IPS-18a (cell line): ENCODE measurements around the gene SRI.
A peak's percentile ranks its signal among the peaks of the same experiment; 100 is the strongest.

Experiments
- H3K27ac ChIP-seq: one replicate; pipeline ENCODE4 v1.5.1; 2013; ENCODE audit warnings: low read length
- H3K27me3 ChIP-seq: one replicate; pipeline ENCODE4 v1.6.1; 2013; ENCODE audit warnings: mild to moderate bottlenecking, low read length; ENCODE audit not compliant: control insufficient read depth, insufficient read depth
- H3K36me3 ChIP-seq: one replicate; pipeline ENCODE4 v1.6.1; 2013; ENCODE audit warnings: low read depth, low read length; ENCODE audit not compliant: control insufficient read depth
- H3K4me1 ChIP-seq: one replicate; pipeline ENCODE4 v1.6.1; 2013; ENCODE audit warnings: low read depth, low read length; ENCODE audit not compliant: control insufficient read depth
- H3K4me3 ChIP-seq: one replicate; pipeline ENCODE4 v1.5.1; 2013; ENCODE audit warnings: low read length
- H3K9ac ChIP-seq: one replicate; pipeline ENCODE4 v1.6.1; 2013; ENCODE audit warnings: mild to moderate bottlenecking, low read length, moderate library complexity
- H3K9me3 ChIP-seq: one replicate; pipeline ENCODE4 v1.6.1; 2013; ENCODE audit warnings: low read depth, low read length; ENCODE audit not compliant: control insufficient read depth

SRI gene

DNA sequence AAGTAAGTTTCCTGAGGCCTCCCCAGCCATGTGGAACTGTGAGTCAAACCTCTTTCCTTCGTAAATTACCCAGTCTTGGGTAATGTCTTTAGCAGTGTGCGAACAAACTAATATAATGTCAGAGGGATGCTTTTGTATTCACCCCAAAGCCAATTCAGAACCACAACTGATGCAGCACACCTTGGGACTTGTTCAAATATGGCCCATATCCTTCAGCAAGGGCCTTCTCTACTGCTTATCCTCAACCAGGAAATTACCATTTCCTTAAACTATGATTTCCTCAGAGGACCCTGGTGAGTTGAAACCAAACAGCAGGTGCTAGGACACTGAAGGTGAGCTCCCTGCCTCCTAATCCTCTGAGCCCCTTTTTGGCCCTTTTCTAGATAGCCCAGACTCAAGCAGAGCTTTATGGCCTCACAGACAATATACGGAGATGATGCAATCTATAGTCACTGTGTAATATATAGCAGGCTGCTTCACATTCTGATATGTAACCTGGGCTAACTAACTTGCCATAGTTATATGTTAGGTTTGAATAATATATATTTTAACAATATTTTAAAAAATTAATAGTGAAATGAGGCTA is 15.2 kb downstream of the SRI start:
- Histone ChIP-seq H3K9me3 (no peaks in the 10 kb centered on the region), H3K36me3 (peaks cover 48% of the 10 kb centered on the region), H3K27me3 (no peaks in the 10 kb centered on the region), H3K9ac (no peak overlapping the region), H3K27ac (no peak overlapping the region), H3K4me1 (peaks cover 13% of the 10 kb centered on the region), H3K4me3 (no peak overlapping the region)

DNA sequence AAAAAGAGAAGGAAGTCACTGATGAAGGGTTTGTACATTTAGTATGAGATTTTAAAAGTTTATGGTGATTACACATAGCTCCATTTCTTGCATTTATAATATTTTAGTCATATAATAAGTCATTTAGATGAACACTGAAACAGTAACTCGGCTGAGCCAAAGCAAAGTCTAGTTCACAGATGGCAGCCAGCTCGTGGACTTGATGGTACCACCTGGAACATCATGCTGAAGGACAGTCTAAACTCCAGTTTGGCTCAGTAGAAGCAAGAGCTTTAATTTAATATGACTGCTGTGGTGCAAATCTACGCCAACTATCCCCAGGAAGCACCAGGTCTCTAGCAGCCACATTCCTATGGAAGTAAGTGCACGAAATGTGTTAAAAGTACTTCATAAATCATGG is 16.4 kb downstream of the SRI start:
- H3K4me3 ChIP-seq: no peak overlapping the region
- no peak overlapping the region for H3K9ac ChIP-seq
- H3K9me3 ChIP-seq: no peaks in the 10 kb centered on the region
- H3K4me1 ChIP-seq: peaks cover 13% of the 10 kb centered on the region
- H3K36me3 ChIP-seq: peaks cover 38% of the 10 kb centered on the region
- no peaks in the 10 kb centered on the region for H3K27me3 ChIP-seq
- H3K27ac ChIP-seq: no peak overlapping the region

DNA sequence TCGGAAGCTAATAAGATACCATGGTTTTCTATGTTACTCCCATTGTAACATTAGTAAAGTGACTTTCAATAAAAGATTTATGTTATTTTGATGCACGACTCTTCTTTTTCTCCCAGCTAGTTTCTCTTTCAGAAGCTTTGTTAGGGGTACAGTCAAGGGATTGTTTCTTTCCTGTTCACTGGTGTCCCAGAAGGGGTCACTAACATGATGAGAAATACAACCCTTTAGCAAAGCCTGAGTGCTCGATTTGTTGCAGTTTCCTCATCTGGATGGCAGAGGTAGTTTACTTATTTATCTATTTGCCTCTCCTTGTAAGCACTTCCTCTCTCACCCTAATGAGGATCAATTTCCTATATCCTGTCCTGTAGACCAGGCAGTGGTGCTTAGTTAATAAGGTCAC is 17.0 kb downstream of the SRI start:
- Histone ChIP-seq H3K36me3 (peaks cover 32% of the 10 kb centered on the region), H3K27me3 (no peaks in the 10 kb centered on the region), H3K4me1 (peaks cover 13% of the 10 kb centered on the region), H3K9me3 (no peaks in the 10 kb centered on the region), H3K4me3 (no peak overlapping the region), H3K27ac (no peak overlapping the region), H3K9ac (no peak overlapping the region)

DNA sequence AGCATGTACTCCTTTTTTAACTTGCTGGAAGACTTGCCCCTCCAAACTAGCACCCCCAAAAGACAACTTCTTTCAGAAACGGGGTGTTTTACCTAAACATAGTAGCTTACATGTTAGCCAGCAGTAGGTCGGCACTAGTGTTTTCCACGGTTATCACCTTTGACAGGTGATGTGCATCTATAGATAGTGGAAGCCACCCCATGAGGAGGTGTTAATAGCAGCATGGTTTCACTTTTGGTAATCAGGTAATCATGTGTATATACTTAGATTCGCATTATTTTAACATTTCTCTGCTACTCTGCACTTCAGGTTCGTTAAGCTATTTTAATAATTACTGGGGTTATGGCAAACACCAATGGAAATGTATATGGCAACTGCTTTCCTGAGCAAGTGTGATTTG is 17.6 kb downstream of the SRI start:
- Histone ChIP-seq H3K9ac (no peak overlapping the region), H3K27ac (no peak overlapping the region), H3K9me3 (no peaks in the 10 kb centered on the region), H3K4me3 (no peak overlapping the region), H3K4me1 (peaks cover 13% of the 10 kb centered on the region), H3K36me3 (peaks cover 27% of the 10 kb centered on the region), H3K27me3 (no peaks in the 10 kb centered on the region)

DNA sequence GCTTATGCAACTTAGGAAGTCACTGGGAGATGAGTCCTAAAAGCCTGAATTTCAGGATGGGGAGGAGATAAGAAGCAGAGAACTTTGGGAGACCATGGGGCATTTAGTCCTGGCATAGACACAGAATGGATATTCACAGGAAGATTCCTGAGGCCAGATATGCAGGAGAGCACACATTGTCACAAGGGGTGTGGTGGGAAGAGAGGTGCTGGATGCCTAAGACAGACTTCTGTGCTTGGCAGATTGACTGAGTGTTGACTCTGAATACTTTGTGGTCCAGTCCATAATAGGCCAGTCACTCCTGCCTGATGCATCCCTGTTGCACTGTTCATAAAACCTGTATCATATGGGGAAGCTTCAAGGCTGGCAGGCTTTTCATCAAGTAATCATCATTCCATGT is 18.5 kb downstream of the SRI start:
- Histone ChIP-seq H3K27ac (peak overlapping the region; percentile 26), H3K9ac (no peak overlapping the region), H3K4me1 (peaks cover 13% of the 10 kb centered on the region), H3K9me3 (no peaks in the 10 kb centered on the region), H3K4me3 (peak overlapping the region; percentile 37), H3K27me3 (no peaks in the 10 kb centered on the region), H3K36me3 (peaks cover 19% of the 10 kb centered on the region)

DNA sequence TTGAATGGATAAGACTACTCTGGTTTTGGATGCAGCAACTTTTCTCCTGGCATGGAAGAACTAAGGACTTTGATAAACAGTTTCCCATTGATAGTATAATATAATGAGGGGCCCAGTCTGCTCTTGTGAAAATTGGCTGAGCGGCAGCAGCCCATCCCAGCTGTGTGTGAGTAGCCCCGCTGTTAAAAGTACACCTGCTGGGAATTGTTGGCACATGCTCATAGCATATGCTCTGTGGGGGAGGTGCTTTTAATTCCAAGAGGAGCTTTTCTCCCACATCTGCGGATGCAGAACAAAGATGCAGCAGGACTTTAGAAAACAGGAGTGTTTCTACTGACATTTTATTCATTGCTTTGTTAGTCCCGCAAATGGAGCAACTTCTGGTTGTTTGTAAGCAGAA is 19.0 kb downstream of the SRI start:
- Histone ChIP-seq H3K9me3 (no peaks in the 10 kb centered on the region), H3K4me1 (peaks cover 13% of the 10 kb centered on the region), H3K36me3 (peaks cover 14% of the 10 kb centered on the region), H3K9ac (no peak overlapping the region), H3K27ac (no peak overlapping the region), H3K4me3 (peak overlapping the region; percentile 37), H3K27me3 (no peaks in the 10 kb centered on the region)

DNA sequence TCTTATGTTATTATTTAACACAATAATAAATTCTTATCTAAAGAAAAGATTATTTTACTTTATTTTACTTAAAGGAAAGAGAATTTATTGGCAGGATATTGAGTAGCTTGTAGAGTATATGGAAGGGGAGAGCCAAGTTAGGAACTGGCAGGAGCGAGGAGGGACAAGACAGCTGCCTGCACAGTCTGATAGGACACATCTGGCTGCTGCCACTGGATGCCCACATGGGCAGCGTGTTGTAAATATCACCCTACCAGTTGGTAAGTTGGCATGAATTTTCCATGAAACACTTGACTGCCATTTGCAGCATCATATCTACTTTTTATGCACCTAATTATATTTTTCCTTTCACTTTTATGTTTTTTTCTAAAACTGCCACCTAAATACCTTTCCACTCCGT is 19.6 kb downstream of the SRI start:
- peaks cover 9% of the 10 kb centered on the region for H3K36me3 ChIP-seq
- H3K4me3 ChIP-seq: peak overlapping the region; percentile 37

DNA sequence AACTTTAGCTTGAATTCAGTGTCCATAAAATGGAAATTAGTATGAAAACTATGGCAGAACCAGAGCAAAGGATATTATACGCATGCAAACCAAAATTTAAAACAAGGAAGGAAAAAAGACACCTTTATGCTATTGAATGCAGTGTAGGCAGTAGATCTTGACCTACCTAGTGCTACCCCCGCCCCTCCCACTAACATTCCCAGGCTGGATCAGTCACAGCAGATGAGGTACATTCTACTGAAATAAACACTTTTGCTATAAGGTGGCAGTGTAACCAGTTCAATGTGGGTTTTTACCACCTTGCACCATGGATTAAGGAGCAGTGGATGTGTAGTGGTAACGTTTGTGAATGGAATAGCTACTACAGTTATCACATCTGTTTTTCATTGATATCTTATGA is 27.9 kb downstream of the SRI start:
- Histone ChIP-seq H3K27me3 (no peaks in the 10 kb centered on the region), H3K9me3 (no peaks in the 10 kb centered on the region), H3K9ac (no peak overlapping the region), H3K27ac (no peak overlapping the region), H3K4me1 (no peaks in the 10 kb centered on the region), H3K4me3 (no peak overlapping the region), H3K36me3 (no peaks in the 10 kb centered on the region)

More for the DNA sequence above, 19.6 kb downstream of the SRI start:
- Histone ChIP-seq H3K27me3 (no peaks in the 10 kb centered on the region), H3K27ac (no peak overlapping the region), H3K4me1 (peaks cover 13% of the 10 kb centered on the region), H3K9me3 (no peaks in the 10 kb centered on the region), H3K9ac (no peak overlapping the region)

DNA sequence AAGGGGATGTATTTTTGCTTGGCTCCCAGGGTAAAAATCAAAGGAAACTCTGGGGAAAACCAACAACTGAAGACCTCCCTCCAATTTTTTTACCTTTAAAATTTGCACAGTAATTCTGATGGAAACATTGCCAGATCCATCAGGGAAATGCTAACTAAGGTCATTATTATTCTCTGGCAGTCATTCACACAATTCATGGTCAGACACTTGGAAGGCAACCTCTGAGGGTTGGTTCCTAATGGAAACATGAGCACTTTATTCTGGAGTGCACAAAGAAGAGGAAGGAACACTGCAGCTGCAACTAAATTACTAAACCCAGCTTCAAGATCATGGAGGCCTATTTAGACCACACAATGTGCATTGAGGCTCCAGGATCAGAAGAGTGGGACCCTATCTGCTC is 34.2 kb downstream of the SRI start:
- H3K27ac ChIP-seq: no peak overlapping the region
- no peak overlapping the region for H3K4me3 ChIP-seq
- H3K36me3 ChIP-seq: no peaks in the 10 kb centered on the region
- H3K27me3 ChIP-seq: no peaks in the 10 kb centered on the region
- no peaks in the 10 kb centered on the region for H3K9me3 ChIP-seq
- no peak overlapping the region for H3K9ac ChIP-seq
- peaks cover 8% of the 10 kb centered on the region for H3K4me1 ChIP-seq

DNA sequence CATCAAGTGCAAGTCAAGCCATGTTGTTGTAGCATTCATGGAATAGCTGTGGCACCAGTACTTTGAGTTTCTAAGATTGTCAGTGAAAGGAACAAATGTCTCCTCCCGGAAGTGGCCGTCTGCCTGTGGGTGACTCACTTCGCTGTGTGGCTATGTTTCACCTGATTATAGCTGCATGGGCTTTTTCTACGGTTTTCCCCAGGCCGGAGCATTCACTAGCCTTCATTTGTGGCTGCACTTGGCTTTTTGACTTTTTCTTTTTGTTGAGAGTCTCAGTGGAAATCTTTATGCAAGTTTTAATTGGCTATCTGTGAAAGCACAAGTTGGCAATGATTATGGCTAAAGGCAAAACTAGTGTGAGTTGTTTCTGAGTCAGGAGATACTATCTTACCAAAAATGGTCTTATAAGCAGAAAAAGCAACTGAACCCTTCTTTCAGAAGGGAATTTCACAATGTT is 35.0 kb downstream of the SRI start:
- no peaks in the 10 kb centered on the region for H3K36me3 ChIP-seq
- H3K4me1 ChIP-seq: peaks cover 8% of the 10 kb centered on the region

DNA sequence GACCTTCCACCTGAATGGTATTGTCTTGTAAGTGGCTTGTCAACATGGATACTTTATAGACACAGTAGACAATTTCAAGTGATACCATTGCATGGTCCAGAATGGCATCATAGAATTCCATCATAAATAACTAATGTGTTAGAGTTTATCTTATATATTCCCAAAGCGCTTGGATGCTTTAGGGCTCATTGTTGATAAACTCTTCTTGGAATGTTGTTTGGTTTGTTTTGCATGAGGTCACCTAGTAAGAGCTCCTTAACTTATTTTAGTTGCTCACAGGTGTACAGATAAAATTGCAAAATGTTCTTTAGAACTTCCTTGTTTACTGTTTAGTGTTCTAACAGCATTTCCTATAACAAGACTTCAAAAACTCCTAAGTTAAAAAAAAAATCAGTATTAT is 36.8 kb downstream of the SRI start:
- Histone ChIP-seq H3K36me3 (no peaks in the 10 kb centered on the region), H3K9ac (no peak overlapping the region)

More for the DNA sequence above, 35.0 kb downstream of the SRI start:
- Histone ChIP-seq H3K4me3 (no peak overlapping the region), H3K9me3 (no peaks in the 10 kb centered on the region), H3K27me3 (no peaks in the 10 kb centered on the region), H3K9ac (no peak overlapping the region), H3K27ac (no peak overlapping the region)

DNA sequence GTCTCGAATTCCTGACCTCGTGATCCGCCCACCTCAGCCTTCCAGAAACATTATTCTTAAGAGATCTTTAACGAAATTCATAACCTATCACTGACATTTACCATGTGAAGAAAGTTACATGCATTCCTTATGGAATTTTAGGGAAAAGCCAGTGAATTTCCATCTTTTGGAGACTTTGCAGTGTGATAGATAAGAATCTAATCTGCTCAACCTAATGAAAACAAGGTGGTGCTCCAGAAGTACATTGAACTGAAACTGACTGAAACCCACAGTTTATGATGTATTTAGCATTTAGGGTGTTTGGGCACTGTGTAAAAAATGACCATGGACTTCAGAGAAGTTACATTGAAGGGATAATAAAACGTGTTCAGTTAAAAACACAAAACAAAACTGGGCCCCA is 43.6 kb downstream of the SRI start:
- Histone ChIP-seq H3K36me3 (no peaks in the 10 kb centered on the region), H3K27me3 (no peaks in the 10 kb centered on the region), H3K9me3 (no peaks in the 10 kb centered on the region), H3K9ac (no peak overlapping the region), H3K4me1 (peaks cover 4% of the 10 kb centered on the region), H3K4me3 (no peak overlapping the region), H3K27ac (no peak overlapping the region)

More for the DNA sequence above, 36.8 kb downstream of the SRI start:
- Histone ChIP-seq H3K4me1 (peaks cover 13% of the 10 kb centered on the region), H3K9me3 (no peaks in the 10 kb centered on the region), H3K27ac (no peak overlapping the region), H3K4me3 (no peak overlapping the region), H3K27me3 (no peaks in the 10 kb centered on the region)
